ENCODE measurements around the gene MYO3B. TPM values are rescaled to one million over a fixed set of nuclear protein-coding genes. Genes with fewer than 3 reads are reported as not detected.

MYO3B gene
- total and polyA plus RNA-seq, 2 experiments from 2014 or later: 0.11 TPM; not detected in 1

GRCh38 chr2:170321526-170321925, 143.6 kb downstream of the MYO3B start:
- WGBS, 2 experiments (ENCODE audit: low coverage in 1 of 2, low lambda C conversion rate in 2 of 2, missing lambda C conversion rate in 2 of 2): 88 to 94% methylated on average over 3 of the region's 3 CpGs
- DNase-seq: no peak
- no peaks in the 10 kb centered on the region for H3K36me3 ChIP-seq (ENCODE audit: low read depth)
- no peak overlapping the region for H2AFZ ChIP-seq
- no peak overlapping the region for H3K4me3 ChIP-seq
- no peaks in the 10 kb centered on the region for H3K79me2 ChIP-seq (ENCODE audit: insufficient read depth)
- H3K4me2 ChIP-seq (ENCODE audit: unreplicated experiment): no peak overlapping the region
- no peaks in the 10 kb centered on the region for H3K9me2 ChIP-seq (ENCODE audit: insufficient read depth)
- no peak overlapping the region for H3K9ac ChIP-seq
- no peak overlapping the region for H3K27ac ChIP-seq
- H3K9me3 ChIP-seq (ENCODE audit: low read depth): no peaks in the 10 kb centered on the region
- no peaks in the 10 kb centered on the region for H3F3A ChIP-seq (ENCODE audit: insufficient read depth)
- no peaks in the 10 kb centered on the region for H3K4me1 ChIP-seq (ENCODE audit: insufficient read depth)
- no peaks in the 10 kb centered on the region for H3K27me3 ChIP-seq (replicated peaks; ENCODE audit: insufficient read depth)
- H4K20me1 ChIP-seq (ENCODE audit: insufficient read depth): no peaks in the 10 kb centered on the region
- TF ChIP-seq EZH2phosphoT487 (IDR thresholded peaks at IDR 0.05; ENCODE audit: insufficient read depth, low read depth): no peak
- no peak for TF ChIP-seq EZH2 (IDR thresholded peaks at IDR 0.05; ENCODE audit: insufficient read depth, poor library complexity, severe bottlenecking)
- in situ Hi-C loops (cut with MboI): no loop called here

GRCh38 chr2:170322140-170322766, 144.3 kb downstream of the MYO3B start:
- Histone ChIP-seq H3K9ac (no peak overlapping the region), H3F3A (ENCODE audit: insufficient read depth) (no peaks in the 10 kb centered on the region), H3K79me2 (ENCODE audit: insufficient read depth) (no peaks in the 10 kb centered on the region), H3K36me3 (ENCODE audit: low read depth) (no peaks in the 10 kb centered on the region), H3K4me1 (ENCODE audit: insufficient read depth) (no peaks in the 10 kb centered on the region), H3K9me2 (ENCODE audit: insufficient read depth) (no peaks in the 10 kb centered on the region), H3K4me3 (no peak overlapping the region), H3K27ac (no peak overlapping the region), H3K4me2 (ENCODE audit: unreplicated experiment) (no peak overlapping the region), H3K27me3 (replicated peaks; ENCODE audit: insufficient read depth) (no peaks in the 10 kb centered on the region), H4K20me1 (ENCODE audit: insufficient read depth) (no peaks in the 10 kb centered on the region), H2AFZ (no peak overlapping the region), H3K9me3 (ENCODE audit: low read depth) (no peaks in the 10 kb centered on the region)
- in situ Hi-C loops (cut with MboI): no loop called here
- DNase-seq: no peak
- 75 to 77% methylated on average over 7 of the region's 7 CpGs for WGBS, 2 experiments (ENCODE audit: low coverage in 1 of 2, low lambda C conversion rate in 2 of 2, missing lambda C conversion rate in 2 of 2)
- no peak for TF ChIP-seq EZH2phosphoT487 (IDR thresholded peaks at IDR 0.05; ENCODE audit: insufficient read depth, low read depth)
- TF ChIP-seq EZH2 (IDR thresholded peaks at IDR 0.05; ENCODE audit: insufficient read depth, poor library complexity, severe bottlenecking): no peak

- no peak for TF ChIP-seq EZH2phosphoT487 (IDR thresholded peaks at IDR 0.05; ENCODE audit: insufficient read depth, low read depth)
- Histone ChIP-seq H3K4me2 (ENCODE audit: unreplicated experiment) (no peak overlapping the region), H2AFZ (no peak overlapping the region), H4K20me1 (ENCODE audit: insufficient read depth) (no peaks in the 10 kb centered on the region), H3K9ac (no peak overlapping the region), H3K4me1 (ENCODE audit: insufficient read depth) (no peaks in the 10 kb centered on the region), H3K27me3 (replicated peaks; ENCODE audit: insufficient read depth) (no peaks in the 10 kb centered on the region), H3K36me3 (ENCODE audit: low read depth) (no peaks in the 10 kb centered on the region), H3F3A (ENCODE audit: insufficient read depth) (no peaks in the 10 kb centered on the region), H3K27ac (no peak overlapping the region), H3K9me2 (ENCODE audit: insufficient read depth) (no peaks in the 10 kb centered on the region), H3K79me2 (ENCODE audit: insufficient read depth) (no peaks in the 10 kb centered on the region), H3K9me3 (ENCODE audit: low read depth) (no peaks in the 10 kb centered on the region), H3K4me3 (no peak overlapping the region)
- no peak for DNase-seq
- WGBS, 2 experiments (ENCODE audit: low coverage in 1 of 2, low lambda C conversion rate in 2 of 2, missing lambda C conversion rate in 2 of 2): 42 to 49% methylated on average over 4 of the region's 4 CpGs
- in situ Hi-C loops (cut with MboI): no loop called here
These were observed 145.8 kb downstream of the MYO3B start for GRCh38 chr2:170323743-170324142.

- in situ Hi-C loops (cut with MboI): no loop called here
- Histone ChIP-seq H3K36me3 (ENCODE audit: low read depth) (no peaks in the 10 kb centered on the region), H3K9me3 (ENCODE audit: low read depth) (no peaks in the 10 kb centered on the region), H2AFZ (no peak overlapping the region), H3K27me3 (replicated peaks; ENCODE audit: insufficient read depth) (no peaks in the 10 kb centered on the region), H3K79me2 (ENCODE audit: insufficient read depth) (no peaks in the 10 kb centered on the region), H3K27ac (no peak overlapping the region), H3F3A (ENCODE audit: insufficient read depth) (no peaks in the 10 kb centered on the region), H4K20me1 (ENCODE audit: insufficient read depth) (no peaks in the 10 kb centered on the region), H3K4me1 (ENCODE audit: insufficient read depth) (no peaks in the 10 kb centered on the region), H3K4me3 (no peak overlapping the region), H3K4me2 (ENCODE audit: unreplicated experiment) (no peak overlapping the region), H3K9me2 (ENCODE audit: insufficient read depth) (no peaks in the 10 kb centered on the region), H3K9ac (no peak overlapping the region)
- no peak for TF ChIP-seq EZH2 (IDR thresholded peaks at IDR 0.05; ENCODE audit: insufficient read depth, poor library complexity, severe bottlenecking)
- TF ChIP-seq EZH2phosphoT487 (IDR thresholded peaks at IDR 0.05; ENCODE audit: insufficient read depth, low read depth): no peak
- DNase-seq: peak; percentile 61
- 18 to 24% methylated on average over 4 of the region's 4 CpGs for WGBS, 2 experiments (ENCODE audit: low coverage in 1 of 2, low lambda C conversion rate in 2 of 2, missing lambda C conversion rate in 2 of 2)
These were observed 146.7 kb downstream of the MYO3B start for GRCh38 chr2:170324640-170325046.

- 62 to 77% methylated on average over 1 of the region's 1 CpG for WGBS, 2 experiments (ENCODE audit: low coverage in 1 of 2, low lambda C conversion rate in 2 of 2, missing lambda C conversion rate in 2 of 2)
- H3K27me3 ChIP-seq (replicated peaks; ENCODE audit: insufficient read depth): peaks cover 7% of the 10 kb centered on the region; the same call in 1 of the 2 replicates
- no peak overlapping the region for H3K9ac ChIP-seq
- H2AFZ ChIP-seq: no peak overlapping the region
- H3K4me2 ChIP-seq (ENCODE audit: unreplicated experiment): no peak overlapping the region
- no peaks in the 10 kb centered on the region for H3K4me1 ChIP-seq (ENCODE audit: insufficient read depth)
- no peaks in the 10 kb centered on the region for H3K36me3 ChIP-seq (ENCODE audit: low read depth)
- in situ Hi-C loops (cut with MboI): no loop called here
- no peaks in the 10 kb centered on the region for H3K9me2 ChIP-seq (ENCODE audit: insufficient read depth)
- no peaks in the 10 kb centered on the region for H3F3A ChIP-seq (ENCODE audit: insufficient read depth)
- H3K79me2 ChIP-seq (ENCODE audit: insufficient read depth): no peaks in the 10 kb centered on the region
- H3K27ac ChIP-seq: no peak overlapping the region
- no peak for TF ChIP-seq EZH2 (IDR thresholded peaks at IDR 0.05; ENCODE audit: insufficient read depth, poor library complexity, severe bottlenecking)
- TF ChIP-seq EZH2phosphoT487 (IDR thresholded peaks at IDR 0.05; ENCODE audit: insufficient read depth, low read depth): no peak
- DNase-seq: no peak
- no peaks in the 10 kb centered on the region for H4K20me1 ChIP-seq (ENCODE audit: insufficient read depth)
- no peaks in the 10 kb centered on the region for H3K9me3 ChIP-seq (ENCODE audit: low read depth)
- no peak overlapping the region for H3K4me3 ChIP-seq
These were observed 152.9 kb downstream of the MYO3B start for GRCh38 chr2:170330881-170331280.

Measured in GM23248 (cell line).